ENCODE data around the gene ALPG. TPM values are rescaled to one million over a fixed set of nuclear protein-coding genes. Genes with fewer than 3 reads are reported as not detected.
"Not testable (repeated sequence)": the region's sequence is repeated elsewhere in the genome, so short reads cannot be mapped to it uniquely, and the experiment has no call there.

Gene ALPG
- total RNA-seq, 1 experiment from 2014 or later: 65.3 TPM

GRCh38 chr2:232421189-232421785, 14.6 kb downstream of the ALPG start:
- no peak for DNase-seq (ENCODE audit: low read depth, low spot score)
- Histone ChIP-seq H3K27ac (ENCODE audit: low read length) (0 out of 2 replicates have a peak overlapping the region, but pooled peaks have one; percentile 44), H3K9me3 (ENCODE audit: control insufficient read depth, insufficient read depth, low read depth, low read length) (no peaks in the 10 kb centered on the region), H3K36me3 (ENCODE audit: control insufficient read depth, insufficient read depth, low read length) (no peaks in the 10 kb centered on the region), H3K4me3 (ENCODE audit: low read depth in 2 of 2, low read length in 2 of 2) (peak overlapping the region; percentile 43 to 48), H3K4me1 (ENCODE audit: control insufficient read depth, insufficient read depth, low read length) (peaks cover 3% of the 10 kb centered on the region; the same call in 1 of the 2 replicates), H3K27me3 (ENCODE audit: control insufficient read depth, insufficient read depth, low read length) (peaks cover 3% of the 10 kb centered on the region; the same call in 1 of the 2 replicates)
- in situ Hi-C loops (cut with HindIII; ENCODE audit: low pct_unique_long_range_greater_than_20kb, low sequenced_read_pairs): no loop called here
- ChIA-PET POLR2A (no interaction called here), CTCF (no interaction called here)
- TF ChIP-seq REST (IDR thresholded peaks at IDR 0.05; ENCODE audit: insufficient read depth in 1 of 2, low read depth in 2 of 2, low read length in 1 of 2) (no peak), CTCF (IDR thresholded peaks at IDR 0.05) (no peak), SIN3A (IDR thresholded peaks at IDR 0.05; ENCODE audit: borderline replicate concordance, insufficient read depth, low read depth, low read length) (no peak), POLR2AphosphoS5 (IDR thresholded peaks at IDR 0.05; ENCODE audit: low read depth, low read length) (no peak), TCF7L2 (IDR thresholded peaks at IDR 0.05; ENCODE audit: low read depth, low read length) (no peak)
- peak; percentile 33 for ATAC-seq
- BruUV-seq (replicated peaks): no TSS peak
- intact Hi-C loops (cut with micrococcal nuclease; ENCODE audit: unreplicated experiment): no loop called here

GRCh38 chr2:232422051-232422450, 15.4 kb downstream of the ALPG start:
- no peak for TF ChIP-seq POLR2AphosphoS5 (IDR thresholded peaks at IDR 0.05; ENCODE audit: low read depth, low read length)
- TF ChIP-seq TCF7L2 (IDR thresholded peaks at IDR 0.05; ENCODE audit: low read depth, low read length): no peak
- no peak for TF ChIP-seq CTCF (IDR thresholded peaks at IDR 0.05)
- no peak for TF ChIP-seq REST (IDR thresholded peaks at IDR 0.05; ENCODE audit: insufficient read depth in 1 of 2, low read depth in 2 of 2, low read length in 1 of 2)
- no peak for TF ChIP-seq SIN3A (IDR thresholded peaks at IDR 0.05; ENCODE audit: borderline replicate concordance, insufficient read depth, low read depth, low read length)
- H3K4me3 ChIP-seq (ENCODE audit: low read depth in 2 of 2, low read length in 2 of 2): no peak overlapping the region
- in situ Hi-C loops (cut with HindIII; ENCODE audit: low pct_unique_long_range_greater_than_20kb, low sequenced_read_pairs): no loop called here
- ChIA-PET POLR2A (no interaction called here), CTCF (no interaction called here)
- H3K9me3 ChIP-seq (ENCODE audit: control insufficient read depth, insufficient read depth, low read depth, low read length): no peaks in the 10 kb centered on the region
- no peaks in the 10 kb centered on the region for H3K36me3 ChIP-seq (ENCODE audit: control insufficient read depth, insufficient read depth, low read length)
- BruUV-seq (replicated peaks): no TSS peak
- peak overlapping the region; percentile 39; the same call in 1 of the 2 replicates for H3K27ac ChIP-seq (ENCODE audit: low read length)
- intact Hi-C loops (cut with micrococcal nuclease; ENCODE audit: unreplicated experiment): no loop called here
- no peak for ATAC-seq
- DNase-seq (ENCODE audit: low read depth, low spot score): no peak
- H3K27me3 ChIP-seq (ENCODE audit: control insufficient read depth, insufficient read depth, low read length): peaks cover 3% of the 10 kb centered on the region; the same call in 1 of the 2 replicates
- H3K4me1 ChIP-seq (ENCODE audit: control insufficient read depth, insufficient read depth, low read length): peaks cover 3% of the 10 kb centered on the region; the same call in 1 of the 2 replicates

GRCh38 chr2:232422996-232423395, 16.4 kb downstream of the ALPG start:
- intact Hi-C loops (cut with micrococcal nuclease; ENCODE audit: unreplicated experiment); BruUV-seq (replicated peaks); CTCF ChIA-PET; H3K27ac ChIP-seq (ENCODE audit: low read length); H3K27me3 ChIP-seq (ENCODE audit: control insufficient read depth, insufficient read depth, low read length); H3K36me3 ChIP-seq (ENCODE audit: control insufficient read depth, insufficient read depth, low read length); DNase-seq (ENCODE audit: low read depth, low spot score); ATAC-seq; H3K4me1 ChIP-seq (ENCODE audit: control insufficient read depth, insufficient read depth, low read length); POLR2A ChIA-PET; H3K9me3 ChIP-seq (ENCODE audit: control insufficient read depth, insufficient read depth, low read depth, low read length); H3K4me3 ChIP-seq (ENCODE audit: low read depth in 2 of 2, low read length in 2 of 2); in situ Hi-C loops (cut with HindIII; ENCODE audit: low pct_unique_long_range_greater_than_20kb, low sequenced_read_pairs): not testable (repeated sequence)
